ENCODE measurements around the gene USH1C.

DNA sequence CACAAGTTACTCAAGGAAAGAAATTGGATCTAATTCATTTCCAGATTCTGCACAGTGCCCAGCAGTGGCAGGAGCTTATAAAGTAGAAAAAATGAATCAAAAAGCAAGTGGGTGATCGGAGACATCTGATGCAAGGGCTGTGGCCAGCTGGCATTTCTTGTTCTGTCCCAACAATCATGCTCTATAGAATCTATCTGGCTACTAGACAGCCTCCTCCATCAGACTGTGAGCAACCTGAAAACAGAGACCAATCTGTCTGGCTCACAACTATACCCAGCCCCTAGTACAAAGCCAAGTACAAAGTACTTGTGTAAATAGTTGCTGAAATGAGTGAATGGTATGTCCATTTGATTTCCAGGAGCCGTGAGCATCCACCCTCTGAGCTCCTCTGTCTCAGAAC lies 11.4 kb downstream of the USH1C start:
- no peak for TF ChIP-seq POLR2A (IDR thresholded peaks at IDR 0.05)
- TF ChIP-seq, protein P1, sequence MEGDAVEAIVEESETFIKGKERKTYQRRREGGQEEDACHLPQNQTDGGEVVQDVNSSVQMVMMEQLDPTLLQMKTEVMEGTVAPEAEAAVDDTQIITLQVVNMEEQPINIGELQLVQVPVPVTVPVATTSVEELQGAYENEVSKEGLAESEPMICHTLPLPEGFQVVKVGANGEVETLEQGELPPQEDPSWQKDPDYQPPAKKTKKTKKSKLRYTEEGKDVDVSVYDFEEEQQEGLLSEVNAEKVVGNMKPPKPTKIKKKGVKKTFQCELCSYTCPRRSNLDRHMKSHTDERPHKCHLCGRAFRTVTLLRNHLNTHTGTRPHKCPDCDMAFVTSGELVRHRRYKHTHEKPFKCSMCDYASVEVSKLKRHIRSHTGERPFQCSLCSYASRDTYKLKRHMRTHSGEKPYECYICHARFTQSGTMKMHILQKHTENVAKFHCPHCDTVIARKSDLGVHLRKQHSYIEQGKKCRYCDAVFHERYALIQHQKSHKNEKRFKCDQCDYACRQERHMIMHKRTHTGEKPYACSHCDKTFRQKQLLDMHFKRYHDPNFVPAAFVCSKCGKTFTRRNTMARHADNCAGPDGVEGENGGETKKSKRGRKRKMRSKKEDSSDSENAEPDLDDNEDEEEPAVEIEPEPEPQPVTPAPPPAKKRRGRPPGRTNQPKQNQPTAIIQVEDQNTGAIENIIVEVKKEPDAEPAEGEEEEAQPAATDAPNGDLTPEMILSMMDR (IDR thresholded peaks at IDR 0.05) = no peak

All from uterus (tissue), 2 donors.